ENCODE data around the gene TXNDC5. TPM values are rescaled to one million over a fixed set of nuclear protein-coding genes. Genes with fewer than 3 reads are reported as not detected.
A peak's percentile ranks its signal among the peaks of the same experiment; 100 is the strongest.

Gene TXNDC5
- polyA plus RNA-seq, 4 donors, result 92.4 to 204 (median 107) TPM

DNA sequence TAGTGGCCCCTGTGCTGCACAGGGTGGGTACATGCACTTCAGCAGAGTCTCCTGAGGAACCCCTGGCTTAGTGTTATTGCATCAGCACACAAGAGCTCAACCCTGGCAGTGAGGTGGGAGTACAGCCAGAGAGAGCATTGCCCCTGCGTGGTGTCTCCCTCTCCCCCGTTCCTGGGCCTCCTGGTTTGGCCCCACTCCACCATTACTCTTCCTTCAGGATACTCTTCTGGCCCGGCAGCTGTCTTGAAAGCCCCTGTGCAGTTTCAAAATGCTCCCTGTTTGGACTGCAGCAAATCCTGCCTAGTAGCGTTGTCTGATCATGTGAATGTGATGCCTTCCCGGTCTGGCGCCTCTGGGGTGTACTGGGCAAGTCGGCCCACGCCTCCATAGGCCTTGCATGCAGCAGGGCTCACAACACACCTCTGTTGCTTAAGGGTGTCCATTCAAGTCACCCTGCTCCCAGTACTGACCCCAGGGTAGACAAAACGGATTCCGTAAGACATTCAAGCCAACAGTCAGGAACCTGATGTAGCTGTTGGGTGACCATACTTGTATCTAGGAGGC, 32.1 kb downstream of the TXNDC5 start:
- DNase-seq (ENCODE audit: low read depth in 4 of 4, low spot score in 3 of 4), result no peak

DNA sequence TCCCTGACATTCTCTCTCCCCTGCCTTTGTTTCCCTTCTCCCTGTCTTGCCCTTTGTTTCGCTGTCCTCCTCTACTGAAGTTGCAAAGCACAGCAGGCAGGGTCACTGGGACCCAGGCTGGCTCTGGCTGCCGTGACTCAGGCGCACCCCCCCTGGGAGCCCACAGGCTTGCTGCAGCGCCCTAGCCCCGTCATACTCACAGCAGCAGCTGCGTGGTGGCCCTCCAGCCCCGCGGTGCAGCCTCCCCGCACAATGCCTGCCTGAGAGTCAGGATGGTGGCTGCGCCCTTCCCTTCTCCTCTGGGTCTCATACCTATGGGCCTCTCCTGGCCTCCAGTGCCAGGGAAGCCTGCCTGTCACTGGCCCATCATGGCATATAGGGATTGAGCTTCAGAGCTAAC, 41.7 kb downstream of the TXNDC5 start:
- no peak for DNase-seq (ENCODE audit: low read depth in 4 of 4, low spot score in 3 of 4)

DNA sequence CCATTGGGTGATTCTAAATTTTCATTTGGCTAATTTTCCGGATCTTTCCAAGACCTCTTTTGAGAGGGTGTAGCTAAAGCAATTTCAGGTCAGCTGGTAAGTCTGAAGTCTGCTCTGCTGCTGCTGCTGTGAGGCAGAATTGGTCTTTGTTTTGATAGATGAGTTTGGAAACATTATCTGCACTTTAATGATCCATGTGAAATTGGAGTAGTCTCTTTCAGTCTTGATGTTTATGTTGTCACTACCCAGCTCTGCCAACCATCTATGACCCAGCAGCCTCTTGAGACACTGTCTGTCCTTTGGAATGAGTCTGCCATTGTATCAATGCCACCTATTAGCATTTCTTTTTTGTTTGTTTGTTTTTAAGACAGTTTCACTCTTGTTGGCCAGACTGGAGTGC, 44.1 kb downstream of the TXNDC5 start:
- DNase-seq (ENCODE audit: low read depth in 4 of 4, low spot score in 3 of 4), result peak in 1 of 4 donors; percentile 37

DNA sequence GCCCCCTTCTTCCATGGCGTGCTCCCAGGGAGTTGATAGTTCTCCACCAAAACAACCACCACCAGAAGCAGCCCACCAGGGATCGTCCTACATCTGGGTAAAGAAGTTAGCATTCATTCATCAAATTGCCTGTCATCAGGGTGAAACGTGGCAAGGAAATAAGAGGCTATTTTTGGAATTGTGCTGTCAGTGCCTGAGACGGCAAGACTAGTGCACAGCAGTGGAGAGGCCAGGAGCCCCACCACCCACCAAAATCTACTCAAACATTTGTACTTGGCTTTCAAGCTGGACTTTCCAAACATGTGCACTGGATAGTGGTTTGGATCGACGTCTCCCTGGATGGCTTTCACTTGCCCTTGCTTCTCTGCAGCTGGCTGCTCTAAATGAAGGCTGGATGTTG, 44.8 kb downstream of the TXNDC5 start:
- DNase-seq (ENCODE audit: low read depth in 4 of 4, low spot score in 3 of 4), result no peak

DNA sequence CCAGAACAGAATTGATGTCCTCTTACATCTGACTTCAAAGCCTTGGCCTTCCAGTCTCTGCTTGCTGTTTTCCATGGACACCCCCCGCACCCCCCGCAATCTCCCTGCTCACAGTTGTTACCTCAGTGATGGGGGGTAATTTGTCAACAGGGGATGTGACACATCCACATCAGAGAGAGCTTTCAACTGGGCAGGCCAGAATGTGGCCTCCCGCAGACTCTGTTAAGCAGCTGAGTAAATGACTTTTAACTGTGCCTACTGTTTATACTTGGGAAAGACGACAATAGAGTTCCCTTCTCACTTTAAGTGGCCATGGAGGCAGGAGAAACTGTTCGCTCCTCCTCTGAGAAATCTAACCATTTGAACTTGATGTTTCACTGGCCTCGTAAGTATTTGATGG, 51.0 kb downstream of the TXNDC5 start:
- DNase-seq (ENCODE audit: low read depth in 4 of 4, low spot score in 3 of 4), result no peak

DNA sequence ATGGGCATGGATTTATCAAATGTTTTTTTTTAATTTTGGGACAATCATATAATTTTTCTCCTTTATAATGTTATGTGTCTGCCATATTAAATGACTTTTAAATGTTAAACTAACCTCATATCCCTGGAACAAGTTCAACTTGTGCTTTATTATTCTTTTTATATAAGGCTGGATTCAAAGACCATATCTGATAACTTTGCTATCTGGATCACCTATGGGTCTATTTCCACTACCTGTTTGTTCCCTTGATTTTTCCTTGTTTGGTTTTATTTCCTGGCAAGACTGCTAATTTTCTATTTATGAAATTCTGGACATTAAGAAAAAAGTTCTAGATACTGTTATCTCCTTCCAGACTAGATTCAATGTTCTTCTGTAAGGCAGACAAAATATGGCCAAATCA, 58.8 kb downstream of the TXNDC5 start:
- no peak for DNase-seq (ENCODE audit: low read depth in 4 of 4, low spot score in 3 of 4)

DNA sequence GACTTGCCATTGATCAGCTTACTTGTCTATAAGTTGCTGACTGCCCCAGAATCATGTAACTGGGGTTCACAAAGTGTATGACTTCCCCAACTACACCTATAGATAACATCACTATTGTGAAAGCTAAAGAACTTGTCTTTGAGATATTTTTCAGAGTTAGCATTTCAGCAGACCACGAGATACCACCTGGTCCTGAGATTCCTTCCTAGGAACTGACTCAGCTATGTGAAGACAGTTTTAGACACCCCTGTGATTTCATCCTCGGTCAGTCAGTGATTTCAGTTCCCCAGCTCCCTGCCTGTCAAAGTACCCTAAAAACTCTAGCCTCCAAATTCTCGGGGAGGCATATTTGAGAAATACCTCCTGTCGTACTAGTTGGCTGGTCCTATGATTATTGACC, 62.4 kb downstream of the TXNDC5 start:
- no peak for DNase-seq (ENCODE audit: low read depth in 4 of 4, low spot score in 3 of 4)

DNA sequence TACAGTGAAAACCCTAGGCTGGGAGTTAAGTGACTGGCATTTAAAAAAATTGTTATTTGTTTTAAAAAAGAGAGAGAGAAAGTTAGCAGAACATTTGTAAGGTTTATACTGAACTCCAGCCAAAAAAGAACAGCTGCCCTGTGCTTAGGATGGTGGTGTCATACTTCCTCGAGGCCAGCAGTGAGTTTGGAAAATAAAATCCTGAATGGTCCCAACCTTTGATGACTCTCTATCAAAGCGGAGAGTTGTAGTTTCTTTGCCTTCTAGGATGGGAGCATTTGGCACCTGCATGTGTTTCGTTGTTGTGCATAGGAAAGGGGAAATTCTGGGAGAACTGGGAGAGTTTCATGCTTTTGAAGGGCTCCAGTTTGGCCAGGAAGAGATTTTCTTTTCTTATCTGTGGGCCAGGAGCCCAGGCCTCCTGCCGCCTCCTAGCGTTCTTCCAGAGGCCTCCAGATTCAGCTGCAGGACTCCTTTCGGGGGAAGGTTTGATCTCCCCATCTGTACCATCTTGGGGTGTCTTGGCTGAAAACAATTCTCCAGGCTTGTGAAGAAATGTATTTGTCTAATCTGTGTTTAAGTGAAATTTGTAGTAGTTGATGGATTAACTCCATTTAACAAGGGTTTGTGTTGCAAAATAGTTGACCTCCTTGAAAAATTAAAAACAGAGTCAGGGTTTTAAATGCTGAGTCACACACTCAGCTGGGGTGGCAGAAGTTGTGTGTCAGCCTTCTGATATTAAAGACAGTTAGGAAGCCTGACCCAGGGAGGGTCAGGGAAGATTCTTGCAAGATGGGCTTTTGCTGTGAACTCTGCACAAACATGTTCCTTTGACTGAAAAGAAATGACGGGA, 63.4 kb downstream of the TXNDC5 start:
- DNase-seq (ENCODE audit: low read depth in 4 of 4, low spot score in 3 of 4), result no peak

DNA sequence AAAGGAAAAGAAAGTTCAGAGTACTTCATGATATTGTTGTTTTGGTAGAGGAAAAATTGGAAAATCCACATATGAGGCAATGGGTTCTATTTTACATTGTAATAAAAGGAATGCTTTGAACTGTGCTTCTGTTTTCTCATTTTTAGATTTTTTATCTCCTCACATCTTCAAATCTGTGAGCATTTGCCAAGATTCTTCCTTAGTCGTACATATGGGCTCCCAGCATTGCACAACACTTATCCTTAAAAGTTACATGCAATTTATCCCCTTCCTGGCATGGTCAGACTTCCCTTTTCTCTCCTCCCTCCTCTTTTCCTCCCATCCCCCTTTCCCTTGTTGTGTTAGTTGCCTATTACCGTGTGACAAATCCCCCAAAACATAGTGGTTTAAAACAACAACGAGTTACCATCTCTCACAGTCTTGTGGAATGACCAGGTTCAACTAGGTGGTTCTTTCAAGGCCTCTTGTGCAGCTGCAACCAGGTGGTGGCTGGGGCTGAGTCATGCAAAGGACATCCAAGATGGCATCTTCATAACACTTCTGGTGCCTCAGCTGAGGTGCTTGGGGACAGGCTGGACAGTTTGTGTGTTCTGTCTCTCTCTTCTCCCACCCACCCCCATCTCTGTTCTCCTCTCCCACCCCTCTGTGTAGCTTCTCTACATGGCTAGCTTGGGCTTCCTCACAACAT, 68.7 kb downstream of the TXNDC5 start:
- no peak for DNase-seq (ENCODE audit: low read depth in 4 of 4, low spot score in 3 of 4)

DNA sequence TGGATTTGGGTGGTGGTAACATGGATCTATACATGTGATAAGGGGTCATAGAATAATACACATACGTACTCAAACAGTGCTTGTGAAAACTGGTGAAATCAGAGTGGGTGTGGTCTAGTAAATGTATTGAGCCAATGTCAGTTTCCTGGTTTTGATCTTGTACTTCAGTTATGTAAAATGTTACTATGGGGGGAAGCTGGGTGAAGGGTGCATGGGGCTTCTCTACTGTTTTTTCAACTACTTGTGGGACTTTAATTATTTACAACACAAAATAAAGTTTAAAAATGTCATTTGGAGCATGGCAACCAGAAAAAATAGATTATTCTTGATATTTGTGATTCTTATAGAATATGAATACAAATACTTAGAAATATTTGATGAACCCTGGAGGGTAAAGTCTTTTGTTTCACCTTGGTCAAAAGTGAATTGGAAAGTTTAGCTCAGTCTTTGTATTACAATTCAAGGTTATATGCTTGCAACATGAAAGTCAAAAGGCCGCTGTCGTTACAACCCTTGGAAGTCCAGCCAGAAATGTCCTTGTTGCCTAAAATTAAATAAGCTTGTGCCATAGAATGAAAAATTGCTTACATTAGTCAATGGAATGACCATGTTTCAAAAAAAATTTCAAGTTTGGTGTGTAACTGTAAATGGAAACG, 74.1 kb downstream of the TXNDC5 start:
- no peak for DNase-seq (ENCODE audit: low read depth in 4 of 4, low spot score in 3 of 4)

DNA sequence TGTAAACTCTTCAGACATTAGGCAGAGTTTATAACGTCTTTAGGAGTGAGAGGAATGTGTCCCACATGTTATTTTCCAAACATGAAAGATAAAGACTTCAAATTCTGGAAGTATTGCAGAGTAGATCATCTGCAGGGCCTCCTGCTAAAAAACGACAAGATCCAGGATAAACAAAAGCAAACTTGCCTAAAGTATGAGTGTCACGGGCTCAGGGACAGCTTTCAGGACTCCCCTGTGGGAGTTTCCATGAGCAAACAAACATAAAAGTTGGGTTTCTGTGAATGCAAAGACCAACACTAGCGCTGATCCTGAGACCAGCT, 76.9 kb downstream of the TXNDC5 start:
- DNase-seq (ENCODE audit: low read depth in 4 of 4, low spot score in 3 of 4), result no peak

DNA sequence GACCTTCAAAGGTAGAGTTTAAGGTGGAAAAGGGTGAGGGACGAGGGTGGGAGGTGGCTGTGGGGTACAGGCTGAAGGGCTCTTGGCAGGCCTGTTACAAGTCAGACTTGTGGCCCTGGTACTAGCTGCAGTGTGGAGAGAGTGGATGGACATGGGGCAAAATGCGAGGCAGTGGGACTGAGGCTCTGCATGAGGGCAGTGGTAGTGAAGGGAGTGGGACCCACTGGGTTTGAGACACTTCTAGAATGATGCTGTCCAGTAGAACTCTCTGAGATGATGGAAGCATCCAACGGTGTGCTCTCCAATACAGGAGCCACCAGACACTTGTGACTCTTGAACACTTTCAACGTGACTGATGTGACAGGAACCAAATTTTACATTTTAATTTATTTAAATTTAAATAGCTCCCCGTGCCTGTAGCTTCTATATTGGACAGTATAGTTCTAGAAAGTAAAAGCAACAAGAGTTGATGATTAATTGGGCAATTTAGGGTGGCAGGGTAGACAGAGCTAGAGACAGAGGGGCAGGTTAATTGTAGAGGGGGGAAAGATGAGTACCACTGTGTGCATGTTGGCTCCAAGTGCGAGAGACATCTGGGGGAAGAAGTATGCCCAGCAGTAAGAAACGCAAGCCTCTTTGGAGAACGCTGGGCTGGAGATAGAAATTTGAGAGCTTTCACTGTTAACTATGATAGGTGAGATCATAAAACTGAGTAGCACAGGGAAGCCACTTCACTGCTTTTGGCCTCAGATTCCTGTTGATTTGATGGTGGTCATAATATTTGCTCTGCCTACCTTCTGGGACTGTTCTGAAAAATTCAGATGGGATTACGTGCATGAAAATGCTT, 77.5 kb downstream of the TXNDC5 start:
- DNase-seq (ENCODE audit: low read depth in 4 of 4, low spot score in 3 of 4), result no peak

Other genes with a start within 250 kb of the TXNDC5 start
- 1 to 10 TPM; 3.7 to 7.6 (median 7.3) TPM for gene BMP6, start 184.7 kb downstream of the TXNDC5 start, polyA plus RNA-seq (ENCODE audit: insufficient read length in 4 of 4)
- gene BLOC1S5, start 153.6 kb upstream of the TXNDC5 start, polyA plus RNA-seq (ENCODE audit: insufficient read length in 4 of 4), result 10 to 100 TPM; 14.5 to 37.1 (median 34.1) TPM
- 10 to 100 TPM; 28.1 to 68.7 (median 53.5) TPM for gene EEF1E1, start 191.8 kb upstream of the TXNDC5 start, polyA plus RNA-seq (ENCODE audit: insufficient read length in 4 of 4)

All from left renal pelvis (tissue), 4 donors.